ENCODE results near the gene NDRG2. TPM values are rescaled to one million over a fixed set of nuclear protein-coding genes. Genes with fewer than 3 reads are reported as not detected.
"Not testable (repeated sequence)": the region's sequence is repeated elsewhere in the genome, so short reads cannot be mapped to it uniquely, and the experiment has no call there.

Gene NDRG2
- total and polyA plus RNA-seq, 8 donors, result 61.3 to 418 (median 107) TPM

DNA sequence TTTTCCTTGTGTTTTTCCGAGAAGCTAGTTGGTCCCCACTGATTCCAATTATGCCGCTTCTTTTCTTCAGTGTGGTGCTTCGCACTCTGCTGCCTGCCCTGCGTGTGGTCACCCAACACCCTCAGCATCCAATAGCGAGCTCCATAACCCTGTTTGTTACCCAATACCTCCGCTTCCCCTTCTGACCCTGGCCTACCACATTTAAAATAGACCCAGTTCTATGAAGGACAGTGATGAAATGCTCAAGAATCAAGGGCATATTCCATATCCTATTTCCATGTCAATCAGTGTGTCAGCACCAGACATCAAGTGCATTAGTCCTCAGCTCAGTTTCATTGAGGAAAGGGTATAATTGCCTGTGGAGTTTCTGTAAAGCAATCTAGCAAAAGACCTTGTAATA, 9.5 kb downstream of the NDRG2 start:
- no peak for TF ChIP-seq POLR2AphosphoS5 (IDR thresholded peaks at IDR 0.05)
- TF ChIP-seq EP300 (IDR thresholded peaks at IDR 0.05), result no peak
- TF ChIP-seq POLR2A (IDR thresholded peaks at IDR 0.05), result no peak
- TF ChIP-seq, protein P1, sequence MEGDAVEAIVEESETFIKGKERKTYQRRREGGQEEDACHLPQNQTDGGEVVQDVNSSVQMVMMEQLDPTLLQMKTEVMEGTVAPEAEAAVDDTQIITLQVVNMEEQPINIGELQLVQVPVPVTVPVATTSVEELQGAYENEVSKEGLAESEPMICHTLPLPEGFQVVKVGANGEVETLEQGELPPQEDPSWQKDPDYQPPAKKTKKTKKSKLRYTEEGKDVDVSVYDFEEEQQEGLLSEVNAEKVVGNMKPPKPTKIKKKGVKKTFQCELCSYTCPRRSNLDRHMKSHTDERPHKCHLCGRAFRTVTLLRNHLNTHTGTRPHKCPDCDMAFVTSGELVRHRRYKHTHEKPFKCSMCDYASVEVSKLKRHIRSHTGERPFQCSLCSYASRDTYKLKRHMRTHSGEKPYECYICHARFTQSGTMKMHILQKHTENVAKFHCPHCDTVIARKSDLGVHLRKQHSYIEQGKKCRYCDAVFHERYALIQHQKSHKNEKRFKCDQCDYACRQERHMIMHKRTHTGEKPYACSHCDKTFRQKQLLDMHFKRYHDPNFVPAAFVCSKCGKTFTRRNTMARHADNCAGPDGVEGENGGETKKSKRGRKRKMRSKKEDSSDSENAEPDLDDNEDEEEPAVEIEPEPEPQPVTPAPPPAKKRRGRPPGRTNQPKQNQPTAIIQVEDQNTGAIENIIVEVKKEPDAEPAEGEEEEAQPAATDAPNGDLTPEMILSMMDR (IDR thresholded peaks at IDR 0.05), result no peak
- intact Hi-C loops (cut with DNase I; ENCODE audit: low total_unique reads), result loop anchor here (10.0 kb wide), 1 partner anchor 69 kb away; no protein-coding TSS in a partner anchor
- Histone ChIP-seq H3K27me3 (no peaks in the 10 kb centered on the region), H3K4me1 (peaks cover 0 to 11% (median 3%) of the 10 kb centered on the region in 4 donors), H3K4me3 (no peak overlapping the region), H3K9me3 (no peaks in the 10 kb centered on the region), H3K27ac (no peak overlapping the region), H3K36me3 (peaks cover 22 to 39% (median 37%) of the 10 kb centered on the region in 4 donors)
- 59 to 79% (median 73%) methylated on average over 6 of the region's 6 CpGs for WGBS, 5 donors
- DNase-seq, result no peak

DNA sequence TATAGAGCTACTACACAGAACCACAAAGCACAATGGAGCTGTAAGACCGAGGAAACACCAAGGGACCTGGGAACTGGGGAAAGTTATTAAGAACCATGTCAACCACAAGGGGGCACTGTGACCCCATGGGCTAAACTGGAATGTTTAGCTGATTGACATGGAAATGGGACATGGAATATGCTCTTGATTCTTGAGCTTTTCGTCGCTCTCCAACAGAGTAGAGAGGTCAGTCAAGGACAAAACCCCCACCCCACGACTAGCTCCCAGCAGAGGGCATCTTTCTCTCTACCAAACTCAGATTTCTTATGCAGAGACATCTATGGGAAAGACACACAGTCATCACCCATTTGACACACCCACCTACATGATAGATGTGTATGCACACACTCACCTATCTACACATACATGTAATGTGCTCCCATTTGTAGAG, 10.1 kb downstream of the NDRG2 start:
- intact Hi-C loops (cut with DNase I; ENCODE audit: low total_unique reads), result loop anchor here (10.0 kb wide), 1 partner anchor 70 kb away; no protein-coding TSS in a partner anchor
- Histone ChIP-seq H3K36me3 (peaks cover 16 to 33% (median 32%) of the 10 kb centered on the region in 4 donors), H3K9me3 (no peaks in the 10 kb centered on the region), H3K4me1 (peaks cover 0 to 11% (median 3%) of the 10 kb centered on the region in 4 donors), H3K27me3 (no peaks in the 10 kb centered on the region), H3K4me3 (no peak overlapping the region), H3K27ac (no peak overlapping the region)
- 0 to 2% (median 0%) methylated on average over 4 of the region's 4 CpGs for WGBS, 5 donors
- TF ChIP-seq POLR2A (IDR thresholded peaks at IDR 0.05) (no peak), EP300 (IDR thresholded peaks at IDR 0.05) (no peak), POLR2AphosphoS5 (IDR thresholded peaks at IDR 0.05) (peak; percentile 14 to 73 (median 15))
- TF ChIP-seq, protein P1 (IDR thresholded peaks at IDR 0.05), result peak in 6 of 7 experiments; percentile 46 to 94 (median 86)
- peak; percentile 86 to 95 for DNase-seq

DNA sequence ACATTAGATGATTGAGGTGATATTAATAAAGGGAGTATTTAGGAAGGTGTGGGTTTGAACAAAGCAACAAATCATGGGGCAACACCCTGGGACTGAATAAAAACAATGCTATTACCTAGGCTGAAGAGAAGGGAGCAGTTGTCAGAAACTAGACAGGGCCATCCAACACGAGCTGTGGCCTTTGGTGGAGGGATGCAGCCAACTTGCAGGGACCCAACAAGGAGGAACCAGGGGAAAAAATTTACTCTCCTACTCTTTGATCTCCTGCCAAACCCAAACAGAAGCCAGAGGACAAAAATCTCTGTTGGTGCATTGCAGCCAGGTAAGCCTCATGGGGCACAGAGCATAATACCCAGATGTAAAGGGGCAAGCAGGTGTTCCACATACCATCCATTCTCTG, 13.7 kb downstream of the NDRG2 start:
- Histone ChIP-seq H3K27me3 (no peaks in the 10 kb centered on the region), H3K27ac (no peak overlapping the region), H3K4me1 (peaks cover 0 to 11% (median 3%) of the 10 kb centered on the region in 4 donors), H3K9me3 (no peaks in the 10 kb centered on the region), H3K36me3 (no peaks in the 10 kb centered on the region), H3K4me3 (no peak overlapping the region)
- DNase-seq, result no peak
- intact Hi-C loops (cut with DNase I; ENCODE audit: low total_unique reads), result loop anchor here (10.0 kb wide), 1 partner anchor 74 kb away; no protein-coding TSS in a partner anchor
- WGBS, 5 donors, result 43 to 74% (median 70%) methylated on average over 1 of the region's 1 CpG
- TF ChIP-seq POLR2A (IDR thresholded peaks at IDR 0.05) (no peak), EP300 (IDR thresholded peaks at IDR 0.05) (no peak), POLR2AphosphoS5 (IDR thresholded peaks at IDR 0.05) (no peak)
- TF ChIP-seq, protein P1 (IDR thresholded peaks at IDR 0.05), result no peak

DNA sequence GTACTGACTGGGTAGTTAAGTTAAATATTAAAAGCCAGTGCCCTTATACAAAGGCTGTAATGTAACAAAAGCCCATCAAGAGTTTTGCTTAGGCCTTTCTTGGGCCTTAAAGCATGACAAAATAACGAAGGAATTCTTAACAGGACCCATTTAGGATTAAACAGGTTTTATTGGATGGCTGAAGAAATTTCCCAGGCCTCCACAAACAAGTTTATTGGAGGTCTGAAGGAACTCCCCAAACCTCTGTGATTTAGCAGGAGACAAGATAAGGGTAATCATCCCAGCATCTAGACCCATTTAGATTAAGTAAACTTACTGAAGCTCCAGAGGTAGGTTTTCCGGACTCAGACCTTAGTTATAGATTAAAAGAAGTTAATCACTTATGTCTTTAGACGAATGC, 15.1 kb downstream of the NDRG2 start:
- H3K27ac ChIP-seq, DNase-seq, H3K36me3 ChIP-seq, H3K4me3 ChIP-seq, H3K27me3 ChIP-seq, H3K4me1 ChIP-seq, H3K9me3 ChIP-seq: not testable (repeated sequence)
- intact Hi-C loops (cut with DNase I; ENCODE audit: low total_unique reads), result loop anchor here (10.0 kb wide), 1 partner anchor 75 kb away; no protein-coding TSS in a partner anchor
- 58 to 73% (median 66%) methylated on average over 3 of the region's 3 CpGs for WGBS, 5 donors

DNA sequence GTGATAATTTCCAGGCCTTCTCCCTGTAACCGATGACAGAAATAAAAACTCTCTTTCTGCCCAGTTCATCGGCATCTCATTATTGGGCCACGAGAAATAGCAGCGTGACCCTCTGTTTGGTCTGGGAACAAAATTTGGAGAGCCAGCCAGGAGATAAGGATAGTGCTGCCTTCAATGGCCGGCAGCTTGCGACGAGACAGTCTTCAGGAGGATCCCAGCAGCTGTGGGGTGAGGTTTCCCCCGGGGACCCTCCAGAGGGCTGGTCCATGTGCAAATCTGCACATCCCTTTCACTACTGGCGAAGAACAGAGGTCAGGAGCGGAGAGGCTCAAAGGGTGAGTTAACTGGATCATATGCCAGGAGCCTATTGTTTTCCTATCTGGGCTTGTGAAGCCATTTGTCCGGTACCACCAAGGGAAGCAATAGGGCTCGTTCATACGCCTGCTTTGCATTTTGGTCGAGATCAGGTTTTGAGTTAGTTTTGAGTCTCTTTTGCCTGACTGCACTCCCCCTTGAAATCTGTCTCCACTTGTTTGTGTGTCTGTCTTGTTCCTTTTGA, 21.0 kb downstream of the NDRG2 start:
- TF ChIP-seq, protein P1 (IDR thresholded peaks at IDR 0.05), result no peak
- TF ChIP-seq EP300 (IDR thresholded peaks at IDR 0.05) (no peak), POLR2A (IDR thresholded peaks at IDR 0.05) (no peak), POLR2AphosphoS5 (IDR thresholded peaks at IDR 0.05) (no peak)
- H3K4me1 ChIP-seq, result peaks cover 0 to 4% (median 0%) of the 10 kb centered on the region in 4 donors
- WGBS, 5 donors, result 81 to 92% (median 86%) methylated on average over 14 of the region's 14 CpGs
- H3K36me3 ChIP-seq, result no peaks in the 10 kb centered on the region
- DNase-seq, result no peak
- H3K27me3 ChIP-seq, result no peaks in the 10 kb centered on the region
- H3K9me3 ChIP-seq, result no peaks in the 10 kb centered on the region
- intact Hi-C loops (cut with DNase I; ENCODE audit: low total_unique reads), result no loop called here
- no peak overlapping the region for H3K27ac ChIP-seq
- no peak overlapping the region for H3K4me3 ChIP-seq
